T1000 (cell line): Measurements from ENCODE around the gene SNED1.
"Not testable (repeated sequence)": the region's sequence is repeated elsewhere in the genome, so short reads cannot be mapped to it uniquely, and the experiment has no call there.

Source experiments
- DNase-seq: peaks from one replicate; lab custom pipeline; 2025; ENCODE audit warnings: mixed read lengths; lab: John Stamatoyannopoulos, UW

Gene SNED1

DNA sequence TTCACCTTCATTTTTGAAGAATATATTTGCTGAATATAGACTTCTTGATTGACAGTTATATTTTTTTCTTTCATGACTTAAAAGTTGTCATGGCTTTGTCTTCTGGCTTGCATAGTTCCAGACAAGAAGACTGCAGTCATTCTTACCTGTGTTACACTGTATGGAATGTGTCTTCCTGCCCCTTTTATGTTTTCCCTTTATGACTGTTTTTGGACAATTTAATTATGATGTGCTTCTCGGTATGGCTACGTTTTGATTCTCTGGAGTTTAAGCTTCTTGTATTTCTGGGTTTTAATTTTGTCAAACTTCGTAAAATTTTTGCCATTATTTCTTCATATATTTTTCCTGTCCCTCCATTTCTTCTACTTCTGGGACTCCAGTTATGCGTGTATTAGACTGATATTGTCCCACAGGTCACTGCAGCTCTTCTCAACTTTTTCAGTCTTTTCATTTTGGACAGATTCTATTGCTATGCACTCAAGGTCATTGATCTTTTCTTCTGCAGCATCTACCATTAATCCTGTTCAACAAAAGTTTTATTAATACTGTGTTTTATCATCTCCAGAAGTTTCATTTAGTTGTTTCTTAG is 86.5 kb downstream of the SNED1 start:
- DNase-seq = no peak

DNA sequence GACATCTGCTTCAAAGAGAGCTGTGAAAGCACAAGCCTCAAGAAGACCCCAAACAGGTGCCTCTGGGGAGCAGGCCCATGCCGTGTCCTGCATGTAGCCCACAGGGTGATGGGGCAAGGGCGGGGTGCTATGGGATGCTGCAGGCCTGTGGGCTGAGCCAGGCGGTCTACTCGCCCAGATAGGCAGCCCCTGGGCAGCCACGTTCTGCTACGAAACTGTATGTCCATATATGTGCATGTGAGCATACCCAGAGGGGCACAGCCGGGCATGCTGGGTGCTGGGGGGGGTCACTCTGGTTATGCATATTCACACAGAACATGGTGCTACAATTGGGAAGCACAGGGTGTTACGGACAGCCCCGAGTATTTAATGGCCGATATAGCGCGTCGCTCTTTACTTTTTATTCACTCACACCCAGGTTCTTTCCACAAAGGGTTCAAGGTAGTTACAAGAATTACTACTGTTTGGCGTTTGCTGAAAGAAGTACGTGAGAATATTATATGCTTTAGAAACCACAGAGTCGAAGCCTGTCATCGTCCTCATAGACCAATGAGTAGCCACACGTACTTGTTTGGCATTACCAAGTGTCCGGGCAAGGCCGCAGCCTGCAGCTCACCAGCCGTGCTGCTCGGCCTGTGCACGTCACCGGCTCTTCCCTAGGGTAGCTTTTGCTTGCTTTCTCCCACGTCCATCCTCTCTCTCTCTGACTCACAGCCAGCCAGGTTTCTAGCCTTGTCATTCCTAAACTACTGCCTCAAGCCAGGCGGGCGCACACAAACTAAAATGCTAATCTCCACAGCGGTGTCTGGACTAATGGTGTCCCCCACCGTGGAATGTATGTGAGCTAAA is 89.2 kb downstream of the SNED1 start:
- DNase-seq = no peak

DNA sequence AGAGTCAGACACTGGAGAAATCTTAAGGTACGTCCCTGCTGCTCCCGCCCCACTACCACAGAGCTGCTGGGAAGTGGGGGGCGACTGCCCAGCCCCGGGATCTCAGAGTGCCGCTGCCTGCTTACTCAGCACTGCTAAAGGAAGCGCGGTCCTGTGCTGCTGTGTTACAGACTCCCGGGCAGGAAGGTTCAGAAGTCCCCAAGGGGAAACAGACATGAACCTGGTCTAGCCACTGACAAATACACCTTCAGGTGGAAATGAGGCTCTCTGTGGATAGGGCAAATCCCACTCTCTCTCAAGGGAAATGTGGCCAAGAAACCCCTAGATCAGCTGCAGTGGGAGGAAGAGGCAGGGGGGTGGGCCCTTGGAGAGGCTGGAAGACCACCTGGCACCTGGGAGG is 90.0 kb downstream of the SNED1 start:
- no peak for DNase-seq

DNA sequence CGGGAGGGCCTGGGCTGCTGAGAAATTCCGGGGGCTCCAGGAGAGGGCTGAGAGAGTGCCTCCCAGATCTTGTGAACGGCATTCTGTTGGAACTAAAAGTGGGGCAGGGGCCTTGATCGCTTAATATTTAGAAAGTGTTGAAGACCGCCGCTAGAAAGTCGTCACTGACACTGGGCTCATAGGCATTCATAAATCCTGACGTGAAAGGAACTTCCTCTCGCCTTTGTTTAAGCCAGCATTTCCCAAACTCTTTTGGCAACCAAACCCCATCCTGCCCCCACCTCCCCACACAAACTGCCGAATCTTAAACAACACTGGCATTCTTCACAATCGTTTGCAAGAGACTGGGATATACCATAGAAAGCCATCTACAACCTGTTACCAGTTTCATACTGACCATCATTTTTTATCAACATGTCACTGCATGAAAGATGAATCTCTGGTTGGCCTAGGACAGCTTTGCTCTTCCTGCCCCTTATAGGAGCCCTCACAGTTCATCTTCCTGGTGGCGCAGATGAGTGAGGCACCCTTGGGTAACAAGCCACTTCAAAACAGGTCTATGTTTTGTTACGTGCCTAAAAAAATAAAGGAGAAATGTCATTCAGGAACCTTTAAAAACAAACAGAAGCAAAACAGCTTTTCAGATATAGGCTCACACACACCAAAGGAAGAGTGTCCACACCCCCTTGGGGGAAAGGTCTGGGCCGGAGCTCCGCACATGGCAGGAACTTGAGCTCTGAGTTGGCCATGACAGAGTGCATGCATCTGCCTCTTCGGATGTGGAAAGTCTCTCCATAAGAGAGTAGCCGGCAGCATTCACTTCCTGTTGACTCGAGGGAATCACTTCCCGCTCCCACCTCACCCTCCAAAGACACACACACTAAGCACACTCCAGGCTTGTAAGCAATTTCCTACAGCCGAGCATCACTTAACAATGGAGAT is 90.6 kb downstream of the SNED1 start:
- no peak for DNase-seq

DNA sequence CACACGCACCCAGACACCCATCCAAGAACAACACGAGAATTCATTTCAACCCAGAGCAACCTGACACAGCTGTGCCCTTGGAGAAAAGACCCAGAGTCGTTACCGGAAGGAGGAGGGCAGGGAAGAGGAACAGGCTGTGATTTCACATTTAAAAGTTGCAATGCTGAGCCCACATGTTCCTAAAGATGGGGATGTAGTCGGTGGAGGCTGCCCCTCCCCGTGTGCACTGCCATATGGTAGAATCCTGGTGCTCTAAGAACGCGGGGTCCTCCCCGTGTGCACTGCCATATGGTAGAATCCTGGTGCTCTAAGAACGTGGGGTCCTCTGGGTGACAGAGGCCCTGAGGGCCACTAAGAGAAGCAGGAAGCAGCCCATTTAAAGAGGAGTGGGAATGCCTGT is 92.8 kb downstream of the SNED1 start:
- no peak for DNase-seq

DNA sequence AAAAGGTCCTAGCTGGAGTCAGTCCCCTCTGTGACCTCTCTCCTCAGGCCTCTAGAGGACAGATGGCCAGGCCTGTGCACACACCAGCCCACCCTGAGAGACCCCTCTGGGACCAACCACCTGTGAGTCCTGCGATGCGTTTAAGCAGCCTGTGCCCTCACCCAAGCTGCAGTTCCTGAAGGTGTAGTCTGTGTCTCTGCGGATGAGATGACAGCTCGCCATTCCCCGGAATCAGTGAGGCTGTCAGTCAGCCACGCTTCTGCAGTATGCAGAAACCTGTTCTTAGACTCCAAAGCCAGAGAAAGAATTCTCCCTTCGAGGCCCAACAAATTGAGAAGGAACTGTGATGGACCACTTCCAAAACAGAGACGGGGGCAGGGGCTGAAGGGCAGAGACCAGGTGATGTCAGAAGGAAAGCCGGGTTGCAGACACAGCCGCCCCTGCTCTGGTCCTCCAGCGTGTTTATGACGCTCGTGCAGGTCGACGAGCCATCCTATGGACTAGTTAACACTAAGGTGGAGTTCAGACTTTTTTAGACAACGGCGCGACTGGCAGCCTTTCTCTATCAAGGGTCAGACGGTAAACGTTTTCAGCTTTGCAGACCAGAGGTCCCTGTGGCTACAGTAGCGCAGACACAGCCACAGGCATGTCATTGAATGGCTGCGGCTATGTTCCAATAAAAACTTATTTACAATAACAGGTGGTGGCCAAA is 93.5 kb downstream of the SNED1 start:
- DNase-seq = no peak

DNA sequence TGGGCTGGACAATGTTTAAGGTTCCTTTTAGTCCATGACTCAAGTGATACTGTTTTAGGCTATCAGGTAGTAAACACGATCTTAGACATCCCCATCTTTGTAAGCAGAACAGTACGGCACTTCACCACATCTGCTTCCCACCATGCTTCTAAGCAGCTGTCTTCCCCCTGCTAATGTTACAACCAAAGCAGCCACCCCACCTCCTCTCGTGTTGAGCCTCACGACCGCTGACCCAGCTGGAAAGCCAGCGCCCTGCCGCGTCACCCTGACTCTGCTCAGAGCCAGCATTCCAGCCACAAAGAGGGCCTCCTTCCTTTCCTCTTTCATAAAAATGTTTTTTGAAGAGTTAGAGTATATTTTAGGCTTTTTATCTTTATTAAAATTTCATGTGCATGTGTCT is 94.3 kb downstream of the SNED1 start:
- DNase-seq = no peak

DNA sequence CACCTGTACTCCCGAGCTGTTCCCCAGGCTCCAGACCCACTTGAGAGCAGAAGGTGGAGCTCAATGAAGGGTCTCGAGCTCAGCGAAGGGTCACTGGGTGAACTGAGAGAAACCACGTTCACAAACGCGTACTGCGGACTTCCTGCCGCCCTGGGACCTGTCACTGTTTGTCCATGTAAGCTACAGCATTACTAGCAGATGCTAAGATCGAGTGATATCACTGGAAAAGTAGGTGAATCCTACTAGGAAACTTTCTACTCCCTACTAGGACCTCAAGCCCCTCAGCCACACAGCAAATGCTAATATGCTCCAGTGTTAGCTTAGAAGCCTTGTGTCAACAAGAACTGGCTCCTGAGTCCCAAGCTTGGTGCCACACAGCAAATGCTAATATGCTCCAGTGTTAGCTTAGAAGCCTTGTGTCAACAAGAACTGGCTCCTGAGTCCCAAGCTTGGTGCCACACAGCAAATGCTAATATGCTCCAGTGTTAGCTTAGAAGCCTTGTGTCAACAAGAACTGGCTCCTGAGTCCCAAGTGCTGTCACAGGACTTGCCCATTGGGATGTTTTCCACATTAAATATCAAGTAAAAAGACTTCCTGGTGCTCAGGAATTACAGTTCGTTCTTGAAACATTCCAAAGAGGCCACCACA is 94.8 kb downstream of the SNED1 start:
- not testable (repeated sequence) for DNase-seq

DNA sequence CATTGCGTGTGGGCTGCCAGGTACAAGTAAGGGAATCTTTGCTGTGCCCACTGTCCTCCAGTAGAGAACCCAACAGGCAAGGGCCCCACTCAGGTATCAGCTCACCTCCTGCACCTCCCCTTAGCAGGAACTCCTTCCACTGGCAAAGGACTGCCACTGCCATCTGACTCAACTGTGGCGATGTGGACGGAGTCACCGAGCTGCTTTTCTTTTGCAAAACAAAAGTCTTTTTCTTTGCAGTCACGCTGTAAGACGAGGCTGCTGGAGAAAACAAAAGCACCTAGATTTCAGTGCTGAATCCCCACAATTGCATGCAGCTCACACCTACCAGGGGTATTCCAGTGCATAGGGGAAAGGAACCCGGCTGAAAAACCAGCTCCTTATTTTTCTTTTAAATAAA is 95.8 kb downstream of the SNED1 start:
- no peak for DNase-seq

DNA sequence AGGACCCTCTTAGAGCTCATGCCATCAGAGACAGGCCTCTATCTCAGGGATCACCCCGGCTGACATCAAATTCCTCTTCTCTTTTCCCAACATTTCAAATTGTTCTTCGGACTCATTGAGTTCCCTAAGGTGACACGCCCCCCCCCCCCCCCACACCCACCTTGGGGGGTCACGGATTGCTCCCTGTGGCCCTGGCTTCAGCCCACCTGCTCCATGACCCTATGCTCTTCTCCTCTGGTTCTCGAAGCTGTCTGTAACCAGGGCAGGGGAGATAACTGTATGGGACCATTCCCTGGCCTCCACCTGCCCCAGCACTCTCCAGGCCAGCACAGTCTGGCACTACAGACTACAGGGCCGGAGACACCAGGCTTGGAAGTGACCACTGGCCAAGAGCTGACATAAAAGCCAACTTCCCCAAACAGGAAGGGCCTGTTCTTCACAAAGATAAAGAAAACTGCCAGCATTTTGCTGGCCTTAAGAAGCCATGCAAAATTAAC is 96.6 kb downstream of the SNED1 start:
- no peak for DNase-seq

DNA sequence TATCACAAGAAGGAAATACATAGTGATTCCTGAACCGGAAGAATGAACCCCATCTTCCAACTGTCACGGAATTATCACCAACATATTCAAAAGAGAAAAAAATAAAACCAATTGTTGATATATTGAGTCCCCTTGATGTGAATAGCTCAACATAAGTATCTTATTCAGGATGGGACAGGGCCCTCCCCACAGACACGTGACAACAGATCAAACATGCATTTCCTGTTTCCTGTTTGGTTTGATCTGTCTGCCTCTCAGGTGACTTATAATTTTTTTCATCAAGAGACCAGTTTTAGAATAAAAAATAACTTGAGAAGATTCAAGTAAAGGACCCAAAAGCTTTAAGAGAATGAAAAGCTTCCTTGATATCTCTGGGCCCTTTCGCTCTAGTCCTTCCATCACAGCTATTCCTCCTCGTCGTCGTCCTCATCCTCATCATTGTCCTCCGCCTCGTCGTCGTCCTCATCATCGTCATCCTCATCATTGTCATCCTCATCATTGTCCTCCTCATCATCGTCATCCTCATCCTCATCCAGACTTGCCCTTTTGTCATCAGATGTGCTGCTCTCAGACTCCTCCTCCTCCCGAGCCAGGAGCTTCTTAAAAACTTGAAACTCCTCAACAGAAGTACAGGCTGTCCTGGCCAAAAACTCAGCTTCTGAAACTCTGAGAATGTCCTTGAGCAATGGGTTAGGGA is 97.3 kb downstream of the SNED1 start:
- no peak for DNase-seq

DNA sequence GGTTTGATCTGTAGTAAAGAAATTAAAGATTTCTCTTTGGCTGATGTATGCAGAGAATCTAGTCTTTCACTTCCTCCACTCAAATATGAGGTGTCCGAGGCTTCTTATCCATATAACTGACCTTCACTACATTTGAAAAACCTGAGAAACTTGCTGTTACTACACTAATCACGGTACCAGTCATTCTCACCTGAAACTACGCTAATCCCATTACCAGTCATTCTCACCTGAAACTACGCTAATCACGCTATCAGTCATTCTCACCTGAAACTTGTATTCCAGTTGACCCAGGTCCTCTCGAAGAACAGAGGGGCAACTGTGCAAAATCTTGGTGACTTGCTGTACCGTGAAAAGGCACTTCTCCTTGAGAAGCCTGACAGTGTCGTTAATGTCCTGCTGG is 98.6 kb downstream of the SNED1 start:
- DNase-seq = no peak

DNA sequence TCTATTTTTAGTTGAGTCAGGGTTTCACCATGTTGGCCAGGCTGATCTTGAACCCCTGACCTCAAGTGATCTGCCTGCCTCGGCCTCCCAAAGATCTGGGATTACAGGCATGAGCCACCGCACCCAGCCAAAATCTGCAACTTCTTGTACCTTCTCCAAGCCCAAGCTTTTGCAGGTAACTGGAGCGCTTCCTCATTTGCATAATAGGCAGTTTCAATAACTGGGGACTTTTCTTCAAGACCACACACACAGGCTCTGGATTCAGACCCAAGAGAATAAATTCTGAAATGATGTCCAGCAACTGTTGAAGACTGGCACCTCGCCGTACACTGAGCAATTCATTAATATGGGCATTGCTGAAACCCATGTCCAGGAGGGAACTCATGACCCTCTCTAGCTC is 100.8 kb downstream of the SNED1 start:
- no peak for DNase-seq

DNA sequence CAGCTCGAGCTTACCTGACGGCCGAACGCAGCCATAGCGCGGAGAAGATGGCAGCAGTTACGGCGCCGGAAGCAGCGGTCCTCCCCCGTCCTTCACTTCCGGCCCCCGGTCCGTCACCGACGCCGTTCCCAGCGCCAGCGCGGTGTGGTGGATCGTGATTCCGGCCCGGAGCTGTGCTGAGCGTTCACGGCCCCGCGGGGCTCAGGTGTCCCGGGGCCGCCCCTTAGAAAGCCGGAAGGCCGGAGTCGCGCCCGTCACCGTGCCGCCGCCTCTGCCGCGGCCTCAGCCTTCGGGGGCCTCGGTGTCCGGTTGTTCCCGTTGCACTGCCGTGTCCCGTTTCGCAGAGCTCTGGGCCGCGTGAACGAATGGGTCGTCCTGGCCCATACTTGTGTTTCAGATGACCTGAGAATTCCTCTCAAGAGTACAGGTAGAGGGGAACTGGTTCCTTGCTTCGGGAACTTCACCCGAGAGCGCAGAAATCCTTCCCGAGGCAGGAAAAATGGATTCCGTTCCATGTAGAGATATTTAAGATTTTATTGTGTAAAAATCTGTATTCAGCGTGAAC is 103.9 kb downstream of the SNED1 start, which contains the start of gene MTERF4:
TSS of gene MTERF4 (minus strand) at position 49 of the 565 bp plus-strand sequence. CDS start at position 35, 14 bp downstream.
- DNase-seq = peak; percentile 52

DNA sequence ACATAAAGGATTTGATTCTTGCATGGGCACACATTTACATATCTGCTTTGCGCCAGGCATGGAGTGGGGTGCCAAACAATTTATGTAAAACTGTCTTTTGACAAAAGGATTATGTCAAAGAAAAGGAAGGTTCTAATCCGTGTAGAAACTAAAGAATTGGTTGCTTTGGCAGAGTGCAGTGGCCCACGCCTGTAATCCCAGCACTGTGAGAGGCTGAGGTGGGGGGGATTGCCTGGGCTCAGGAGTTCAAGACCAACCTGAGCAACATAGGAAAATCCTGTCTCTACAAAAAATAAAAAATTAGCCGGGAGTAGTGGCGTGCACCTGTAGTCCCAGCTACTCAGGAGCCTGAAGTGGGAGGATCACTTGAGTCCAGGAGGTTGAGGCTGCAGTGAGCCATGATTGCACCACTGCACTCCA is 104.8 kb downstream of the SNED1 start:
- no peak for DNase-seq

DNA sequence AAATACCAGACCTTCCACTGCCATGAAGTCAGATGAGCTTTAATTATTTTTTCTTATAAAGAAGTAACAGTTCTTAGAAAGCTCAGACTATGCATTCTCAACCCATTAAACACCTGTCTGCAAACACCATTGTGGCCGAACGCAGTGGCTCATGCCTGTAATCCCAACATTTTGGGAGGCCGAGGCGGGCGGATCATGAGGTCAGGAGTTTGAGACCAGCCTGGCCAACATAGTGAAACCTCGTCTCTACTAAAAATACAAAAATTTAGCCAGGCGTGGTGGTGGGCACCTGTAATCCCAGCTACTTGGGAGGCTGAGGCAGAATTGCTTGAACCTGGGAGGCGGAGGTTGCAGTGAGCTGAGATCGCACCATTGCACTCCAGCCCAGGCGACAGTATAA is 106.2 kb downstream of the SNED1 start:
- DNase-seq = not testable (repeated sequence)

DNA sequence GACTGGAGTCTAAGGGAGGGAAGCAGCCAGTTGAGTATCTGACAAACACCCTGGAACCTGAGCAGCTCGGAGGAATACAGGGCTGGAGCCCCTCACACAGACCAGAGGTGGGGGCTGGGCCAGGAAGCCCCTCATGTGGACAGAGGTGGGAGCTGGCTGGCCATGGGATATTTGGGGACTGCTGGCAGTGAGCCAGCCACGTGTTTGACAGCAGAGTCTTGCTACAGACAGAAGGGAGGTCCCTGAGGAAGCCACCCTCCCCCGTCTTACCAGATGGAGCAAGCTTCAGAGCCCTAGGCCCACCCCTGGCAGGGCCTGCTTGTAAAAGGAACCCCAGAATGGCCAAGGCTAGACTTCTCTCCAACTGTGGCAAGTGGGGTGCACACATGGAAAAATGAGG is 107.2 kb downstream of the SNED1 start:
- DNase-seq = no peak

DNA sequence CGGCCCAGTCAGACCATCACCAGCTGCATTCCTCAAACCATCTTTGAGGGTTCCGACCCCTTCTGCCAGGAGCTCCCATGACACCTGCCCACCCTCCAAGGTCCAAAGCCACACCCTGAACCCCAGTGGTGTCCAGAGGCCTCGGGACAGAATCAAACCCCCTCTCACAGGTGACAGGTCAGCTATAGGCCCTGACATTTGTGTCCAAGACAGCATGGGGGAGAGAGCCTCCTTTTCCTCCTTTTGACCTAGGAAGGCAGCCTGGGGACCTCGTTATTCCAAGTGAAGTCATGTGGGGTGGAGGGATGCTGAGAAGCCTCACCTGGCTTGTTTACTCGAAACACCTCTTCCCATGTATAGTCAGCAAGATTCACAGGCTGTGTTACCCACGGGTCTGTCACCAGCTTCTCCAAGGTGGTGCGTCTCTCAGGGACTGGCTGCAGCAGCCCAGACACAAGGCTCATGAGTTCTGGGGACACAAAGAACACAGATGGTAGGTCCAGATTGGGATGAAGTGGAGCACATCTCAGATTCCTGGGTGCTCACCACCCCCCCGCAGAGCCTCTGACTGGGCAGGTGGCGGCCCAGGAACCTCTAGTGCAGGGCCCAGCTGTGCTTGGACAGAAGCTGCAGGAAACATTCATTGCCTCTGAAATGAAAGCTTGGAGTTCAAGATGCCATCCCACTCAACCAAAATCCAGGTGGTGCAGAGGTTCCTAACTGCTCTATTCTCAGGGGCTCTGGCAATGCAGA is 108.8 kb downstream of the SNED1 start:
- no peak for DNase-seq
